HEK293 (cell line): Measurements from ENCODE around the gene APOL4.

Experiments
- BCL11B ChIP-seq: fragments of 450-650 bp; formaldehyde crosslinking; IDR thresholded peaks from 2 replicates; pipeline ENCODE4 v1.5.1; 2016; ENCODE audit warnings: low read depth, missing biosample characterization, missing genetic modification characterization
- CTCF ChIP-seq: fragments of 450-650 bp; formaldehyde crosslinking; IDR thresholded peaks from 2 replicates; pipeline ENCODE4 v1.5.1; 2016; ENCODE audit warnings: missing biosample characterization, missing genetic modification characterization
- YY1 ChIP-seq: fragments of 450-650 bp; formaldehyde crosslinking; IDR thresholded peaks from 2 replicates; pipeline ENCODE4 v1.5.1; 2018; ENCODE audit warnings: missing biosample characterization, missing genetic modification characterization
- ZIC2 ChIP-seq: fragments of 450-650 bp; formaldehyde crosslinking; IDR thresholded peaks from 2 replicates; pipeline ENCODE4 v1.5.1; 2016; ENCODE audit warnings: missing biosample characterization, missing genetic modification characterization
- ZNF138 ChIP-seq: fragments of 450-650 bp; formaldehyde crosslinking; IDR thresholded peaks from 2 replicates; pipeline ENCODE4 v1.5.1; 2016; ENCODE audit warnings: missing biosample characterization, missing genetic modification characterization, borderline replicate concordance
- ZNF514 ChIP-seq: fragments of 450-650 bp; formaldehyde crosslinking; IDR thresholded peaks from 2 replicates; pipeline ENCODE4 v1.5.1; 2016; ENCODE audit warnings: missing biosample characterization, missing genetic modification characterization
- ZNF624 ChIP-seq: fragments of 450-650 bp; formaldehyde crosslinking; IDR thresholded peaks from 2 replicates; pipeline ENCODE4 v1.5.1; 2017; ENCODE audit warnings: missing biosample characterization, missing genetic modification characterization
- TF ChIP-seq, protein P1 (sequence below): fragments of 450-650 bp; formaldehyde crosslinking; IDR thresholded peaks from 2 replicates; pipeline ENCODE4 v1.5.1; 2016; ENCODE audit warnings: missing biosample characterization, missing genetic modification characterization
- TF ChIP-seq, protein P2 (sequence below): fragments of 450-650 bp; formaldehyde crosslinking; IDR thresholded peaks from 2 replicates; pipeline ENCODE4 v1.5.1; 2016; ENCODE audit warnings: missing biosample characterization, missing genetic modification characterization, low read depth

DNA sequence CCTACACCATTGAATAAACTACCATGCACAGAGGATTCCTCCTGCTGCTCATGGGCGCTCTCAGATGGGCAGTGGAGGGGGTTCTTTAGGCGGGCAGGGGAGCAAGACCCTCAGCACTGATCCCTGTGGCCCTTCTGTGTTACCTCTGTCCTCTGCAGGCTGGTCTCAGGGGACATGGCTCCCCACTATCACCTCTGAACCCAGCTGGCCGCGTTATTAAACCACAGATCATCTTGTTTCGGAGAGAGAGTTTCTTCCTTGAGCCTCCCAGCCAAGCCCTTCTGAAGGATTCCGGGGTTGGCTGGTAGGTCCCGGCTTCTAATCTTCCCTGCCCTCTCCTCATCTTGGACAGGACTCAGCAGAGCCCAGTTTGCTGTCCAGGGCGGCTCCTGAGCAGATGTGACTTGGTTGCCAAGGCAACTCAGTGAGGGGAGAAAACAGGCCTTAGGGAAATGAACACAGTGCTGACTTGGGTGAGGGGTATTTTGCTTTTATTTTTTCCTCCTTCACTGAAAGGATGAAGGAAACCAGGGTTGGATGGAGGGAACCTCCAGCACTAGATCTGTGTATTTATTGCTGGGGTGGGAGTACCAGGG lies 54.3 kb downstream of the APOL4 start:
- TF ChIP-seq, protein P1, sequence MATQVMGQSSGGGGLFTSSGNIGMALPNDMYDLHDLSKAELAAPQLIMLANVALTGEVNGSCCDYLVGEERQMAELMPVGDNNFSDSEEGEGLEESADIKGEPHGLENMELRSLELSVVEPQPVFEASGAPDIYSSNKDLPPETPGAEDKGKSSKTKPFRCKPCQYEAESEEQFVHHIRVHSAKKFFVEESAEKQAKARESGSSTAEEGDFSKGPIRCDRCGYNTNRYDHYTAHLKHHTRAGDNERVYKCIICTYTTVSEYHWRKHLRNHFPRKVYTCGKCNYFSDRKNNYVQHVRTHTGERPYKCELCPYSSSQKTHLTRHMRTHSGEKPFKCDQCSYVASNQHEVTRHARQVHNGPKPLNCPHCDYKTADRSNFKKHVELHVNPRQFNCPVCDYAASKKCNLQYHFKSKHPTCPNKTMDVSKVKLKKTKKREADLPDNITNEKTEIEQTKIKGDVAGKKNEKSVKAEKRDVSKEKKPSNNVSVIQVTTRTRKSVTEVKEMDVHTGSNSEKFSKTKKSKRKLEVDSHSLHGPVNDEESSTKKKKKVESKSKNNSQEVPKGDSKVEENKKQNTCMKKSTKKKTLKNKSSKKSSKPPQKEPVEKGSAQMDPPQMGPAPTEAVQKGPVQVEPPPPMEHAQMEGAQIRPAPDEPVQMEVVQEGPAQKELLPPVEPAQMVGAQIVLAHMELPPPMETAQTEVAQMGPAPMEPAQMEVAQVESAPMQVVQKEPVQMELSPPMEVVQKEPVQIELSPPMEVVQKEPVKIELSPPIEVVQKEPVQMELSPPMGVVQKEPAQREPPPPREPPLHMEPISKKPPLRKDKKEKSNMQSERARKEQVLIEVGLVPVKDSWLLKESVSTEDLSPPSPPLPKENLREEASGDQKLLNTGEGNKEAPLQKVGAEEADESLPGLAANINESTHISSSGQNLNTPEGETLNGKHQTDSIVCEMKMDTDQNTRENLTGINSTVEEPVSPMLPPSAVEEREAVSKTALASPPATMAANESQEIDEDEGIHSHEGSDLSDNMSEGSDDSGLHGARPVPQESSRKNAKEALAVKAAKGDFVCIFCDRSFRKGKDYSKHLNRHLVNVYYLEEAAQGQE (tag by site-specific recombination), result no peak
- TF ChIP-seq CTCF (no peak), ZNF514 (tag by site-specific recombination) (no peak), YY1 (no peak), ZIC2 (tag by site-specific recombination) (no peak), ZNF138 (no peak), ZNF624 (no peak), BCL11B (tag by site-specific recombination) (no peak)
- TF ChIP-seq, protein P2, sequence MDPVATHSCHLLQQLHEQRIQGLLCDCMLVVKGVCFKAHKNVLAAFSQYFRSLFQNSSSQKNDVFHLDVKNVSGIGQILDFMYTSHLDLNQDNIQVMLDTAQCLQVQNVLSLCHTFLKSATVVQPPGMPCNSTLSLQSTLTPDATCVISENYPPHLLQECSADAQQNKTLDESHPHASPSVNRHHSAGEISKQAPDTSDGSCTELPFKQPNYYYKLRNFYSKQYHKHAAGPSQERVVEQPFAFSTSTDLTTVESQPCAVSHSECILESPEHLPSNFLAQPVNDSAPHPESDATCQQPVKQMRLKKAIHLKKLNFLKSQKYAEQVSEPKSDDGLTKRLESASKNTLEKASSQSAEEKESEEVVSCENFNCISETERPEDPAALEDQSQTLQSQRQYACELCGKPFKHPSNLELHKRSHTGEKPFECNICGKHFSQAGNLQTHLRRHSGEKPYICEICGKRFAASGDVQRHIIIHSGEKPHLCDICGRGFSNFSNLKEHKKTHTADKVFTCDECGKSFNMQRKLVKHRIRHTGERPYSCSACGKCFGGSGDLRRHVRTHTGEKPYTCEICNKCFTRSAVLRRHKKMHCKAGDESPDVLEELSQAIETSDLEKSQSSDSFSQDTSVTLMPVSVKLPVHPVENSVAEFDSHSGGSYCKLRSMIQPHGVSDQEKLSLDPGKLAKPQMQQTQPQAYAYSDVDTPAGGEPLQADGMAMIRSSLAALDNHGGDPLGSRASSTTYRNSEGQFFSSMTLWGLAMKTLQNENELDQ, result no peak
